IPS DF 6.9 (cell line): ENCODE results near the gene MCC.

Experiments
- DNase-seq: peaks from one replicate; pipeline ENCODE4 v3.0.0-alpha.2; 2013; ENCODE audit warnings: low read depth, low spot score
- H3K27ac ChIP-seq: one replicate; pipeline ENCODE4 v1.5.1; 2013; ENCODE audit warnings: low read length, control low read depth
- H3K27me3 ChIP-seq: 2 replicates; pipeline ENCODE4 v1.6.1; 2013; ENCODE audit warnings: mild to moderate bottlenecking, low read length; ENCODE audit not compliant: control insufficient read depth, insufficient read depth
- H3K36me3 ChIP-seq: 2 replicates; pipeline ENCODE4 v1.6.1; 2013; ENCODE audit warnings: low read length; ENCODE audit not compliant: control insufficient read depth, insufficient read depth
- H3K4me1 ChIP-seq: 2 replicates; pipeline ENCODE4 v1.6.1; 2013; ENCODE audit warnings: low read length; ENCODE audit not compliant: control insufficient read depth, insufficient read depth
- H3K4me3 ChIP-seq: 2 replicates; pipeline ENCODE4 v1.5.1; 2013; ENCODE audit warnings: mild to moderate bottlenecking, low read length
- H3K9me3 ChIP-seq: 2 replicates; pipeline ENCODE4 v1.6.1; 2013; ENCODE audit warnings: low read length, inconsistent platforms; ENCODE audit not compliant: control insufficient read depth, insufficient read depth
- WGBS: extraction: QIAGEN DNeasy Blood & Tissue Kit; methylation state at CpG from one replicate; pipeline ENCODE4 v1.1.7; 2013; ENCODE audit warnings: mixed read lengths, missing lambda C conversion rate; ENCODE audit not compliant: insufficient read length, insufficient coverage; 5-methylcytosine and 5-hydroxymethylcytosine counted together

The MCC gene

GRCh38 chr5:113389116-113389515 is 99.1 kb downstream of the MCC start:
- Histone ChIP-seq H3K9me3 (no peaks in the 10 kb centered on the region), H3K27me3 (no peaks in the 10 kb centered on the region), H3K4me1 (no peaks in the 10 kb centered on the region), H3K27ac (no peak overlapping the region), H3K36me3 (no peaks in the 10 kb centered on the region), H3K4me3 (no peak overlapping the region)
- no peak for DNase-seq
- no CpG with 5 or more reads among the region's 4 CpGs for WGBS

- H3K4me1 ChIP-seq = no peaks in the 10 kb centered on the region
- H3K36me3 ChIP-seq = no peaks in the 10 kb centered on the region
- WGBS = no CpG with 5 or more reads among the region's 2 CpGs
- H3K9me3 ChIP-seq = no peaks in the 10 kb centered on the region
- H3K27me3 ChIP-seq = no peaks in the 10 kb centered on the region
- no peak for DNase-seq
- no peak overlapping the region for H3K27ac ChIP-seq
- H3K4me3 ChIP-seq = no peak overlapping the region
Observed at GRCh38 chr5:113387844-113388243, 100.4 kb downstream of the MCC start.

GRCh38 chr5:113384782-113385285 is 103.4 kb downstream of the MCC start:
- no peaks in the 10 kb centered on the region for H3K27me3 ChIP-seq

GRCh38 chr5:113382731-113383130 is 105.5 kb downstream of the MCC start:
- no peak overlapping the region for H3K27ac ChIP-seq
- no CpG with 5 or more reads among the region's 1 CpG for WGBS
- no peaks in the 10 kb centered on the region for H3K9me3 ChIP-seq
- no peaks in the 10 kb centered on the region for H3K4me1 ChIP-seq
- H3K27me3 ChIP-seq = no peaks in the 10 kb centered on the region
- no peaks in the 10 kb centered on the region for H3K36me3 ChIP-seq
- H3K4me3 ChIP-seq = no peak overlapping the region
- no peak for DNase-seq

More at GRCh38 chr5:113384782-113385285, 103.4 kb downstream of the MCC start:
- no CpG with 5 or more reads among the region's 4 CpGs for WGBS
- DNase-seq = no peak
- Histone ChIP-seq H3K36me3 (no peaks in the 10 kb centered on the region), H3K9me3 (no peaks in the 10 kb centered on the region), H3K4me1 (no peaks in the 10 kb centered on the region), H3K27ac (no peak overlapping the region), H3K4me3 (no peak overlapping the region)

GRCh38 chr5:113381791-113382190 is 106.5 kb downstream of the MCC start:
- no peak overlapping the region for H3K4me3 ChIP-seq
- no peak for DNase-seq
- no peak overlapping the region for H3K27ac ChIP-seq
- H3K36me3 ChIP-seq = no peaks in the 10 kb centered on the region
- H3K4me1 ChIP-seq = no peaks in the 10 kb centered on the region
- H3K9me3 ChIP-seq = no peaks in the 10 kb centered on the region
- H3K27me3 ChIP-seq = no peaks in the 10 kb centered on the region

- no peak for DNase-seq
- H3K27me3 ChIP-seq = no peaks in the 10 kb centered on the region
- no CpG with 5 or more reads among the region's 3 CpGs for WGBS
- no peak overlapping the region for H3K4me3 ChIP-seq
- no peaks in the 10 kb centered on the region for H3K36me3 ChIP-seq
- no peaks in the 10 kb centered on the region for H3K9me3 ChIP-seq
- no peaks in the 10 kb centered on the region for H3K4me1 ChIP-seq
- no peak overlapping the region for H3K27ac ChIP-seq
Observed at GRCh38 chr5:113380807-113381326, 107.4 kb downstream of the MCC start.

GRCh38 chr5:113379936-113380806 is 108.1 kb downstream of the MCC start:
- Histone ChIP-seq H3K27ac (no peak overlapping the region), H3K4me3 (no peak overlapping the region), H3K9me3 (peaks cover 1% of the 10 kb centered on the region; the same call in 1 of the 2 replicates), H3K27me3 (no peaks in the 10 kb centered on the region), H3K36me3 (no peaks in the 10 kb centered on the region), H3K4me1 (no peaks in the 10 kb centered on the region)
- WGBS = 100% methylated on average over 1 of the region's 7 CpGs
- no peak for DNase-seq

- no peak overlapping the region for H3K4me3 ChIP-seq
- H3K27me3 ChIP-seq = no peaks in the 10 kb centered on the region
- H3K36me3 ChIP-seq = no peaks in the 10 kb centered on the region
- no CpG with 5 or more reads among the region's 4 CpGs for WGBS
- H3K27ac ChIP-seq = no peak overlapping the region
- DNase-seq = peak; percentile 61
- peaks cover 1% of the 10 kb centered on the region; the same call in 1 of the 2 replicates for H3K9me3 ChIP-seq
- H3K4me1 ChIP-seq = no peaks in the 10 kb centered on the region
Observed at GRCh38 chr5:113378959-113379541, 109.2 kb downstream of the MCC start.

- no peaks in the 10 kb centered on the region for H3K27me3 ChIP-seq
- no peaks in the 10 kb centered on the region for H3K4me1 ChIP-seq
- H3K4me3 ChIP-seq = no peak overlapping the region
- no peak overlapping the region for H3K27ac ChIP-seq
- DNase-seq = no peak
- H3K9me3 ChIP-seq = peaks cover 1% of the 10 kb centered on the region; the same call in 1 of the 2 replicates
- no CpG with 5 or more reads among the region's 2 CpGs for WGBS
- H3K36me3 ChIP-seq = no peaks in the 10 kb centered on the region
Observed at GRCh38 chr5:113378514-113378913, 109.7 kb downstream of the MCC start.

- no peak overlapping the region for H3K27ac ChIP-seq
- H3K4me1 ChIP-seq = no peaks in the 10 kb centered on the region
- no peaks in the 10 kb centered on the region for H3K27me3 ChIP-seq
- H3K4me3 ChIP-seq = no peak overlapping the region
- no peaks in the 10 kb centered on the region for H3K36me3 ChIP-seq
- peaks cover 1% of the 10 kb centered on the region; the same call in 1 of the 2 replicates for H3K9me3 ChIP-seq
- DNase-seq = no peak
Observed at GRCh38 chr5:113378081-113378480, 110.2 kb downstream of the MCC start.
